Pancreas (tissue), 10 donors: Measurements from ENCODE around the gene RNF41. TPM values are rescaled to one million over a fixed set of nuclear protein-coding genes. Genes with fewer than 3 reads are reported as not detected.
A peak's percentile ranks its signal among the peaks of the same experiment; 100 is the strongest.

Source experiments
- ATAC-seq, 4 donors: fragments of 200-7000 bp; cut with Tn5 transposase; one replicate each; pipeline versions ENCODE4 v1.8.0 to v1.9.1; 2020; ENCODE audit warnings: mild to moderate bottlenecking in 4 of 4, moderate library complexity in 4 of 4
- DNase-seq, 6 donors: peaks; one replicate each; pipeline ENCODE4 v3.0.0-alpha.2; 2020
- FAIRE-seq: peaks from 2 replicates; lab custom pipeline; 2012; peaks lifted over from hg19 to GRCh38; lab: Jason Lieb, UNC
- H3K27ac ChIP-seq, 4 donors: fragments of 200-600 bp; sonication (generic); 1 replicate in 3 of 4; 2 replicates in 1 of 4; pipeline versions ENCODE4 v1.5.0 to v1.8.0; 2020
- H3K27me3 ChIP-seq, 4 donors: fragments of 200-600 bp; one replicate each; pipeline ENCODE4 v1.8.0; 2021
- H3K36me3 ChIP-seq, 3 donors: fragments of 200-600 bp; sonication (generic) in 1 of 3; one replicate each; pipeline versions ENCODE4 v1.5.0 to v1.8.0; 2020 to 2021
- H3K4me1 ChIP-seq, 3 donors: fragments of 200-600 bp; one replicate each; pipeline ENCODE4 v1.8.0; 2021
- H3K4me3 ChIP-seq, 4 donors: fragments of 200-600 bp; sonication (generic) in 2 of 4; one replicate each; pipeline versions ENCODE4 v1.5.0 to v1.8.0; 2020 to 2021
- H3K9me3 ChIP-seq, 4 donors: fragments of 200-600 bp; one replicate each; pipeline ENCODE4 v1.8.0; 2021
- WGBS, 2 donors: extraction: QIAGEN DNeasy Blood & Tissue Kit; methylation state at CpG; one replicate each; pipeline ENCODE4 v1.1.7; 2013; 5-methylcytosine and 5-hydroxymethylcytosine counted together
- intact Hi-C, 3 donors: fragments of 100-400 bp; cut with DNase I; formaldehyde crosslinking; loops; one replicate each; pipeline versions ENCODE4 v1.11.1 to v1.14.2; 2022
- polyA plus RNA-seq, 2 donors: library from polyadenylated mRNA; stranded (reverse); fragments of 200-250 nt; gene quantifications; one replicate each; pipeline ENCODE4 v1.2.3, GENCODE V29; 2013
- total RNA-seq, 6 donors: library from RNA; stranded (reverse); fragmentation: NEBNext Ultra II Directional in 4 of 6; extraction: Animal tissue kit (Norgen Biotek cat#: 25700) in 4 of 6; gene quantifications; one replicate each; pipeline versions ENCODE4 v1.2.1 to v1.2.4, GENCODE V29; 2021 to 2023
- TF ChIP-seq, protein P1 (sequence below), 4 donors: fragments of 200-600 bp; sonication (generic) in 3 of 4; IDR thresholded peaks; one replicate each; pipeline versions ENCODE4 v1.5.0 to v1.8.0; 2021; ENCODE audit warnings: antibody characterized with exemption in 4 of 4
- donor health status: healthy with polysubstance abuse.
- donor health status: DM: no; HTN: no; CAD: no; lungs with moderate emphysema.
- donor health status: DM: no; HTN: no; CAD: no.
- donor health status: control.
- donor health status: control.
- donor health status: Bipolar disorder and iron deficiency.
- donor health status: DM: yes; HTN: yes; CAD: no.
- donor health status: DM: no; HTN: no; CAD: no.
- donor health status: DM: no; HTN: no; CAD: no.
- donor health status: DM: yes; HTN: yes; CAD: no.

Gene RNF41
- total and polyA plus RNA-seq, 8 donors = 6.8 to 21.9 (median 15.9) TPM

DNA sequence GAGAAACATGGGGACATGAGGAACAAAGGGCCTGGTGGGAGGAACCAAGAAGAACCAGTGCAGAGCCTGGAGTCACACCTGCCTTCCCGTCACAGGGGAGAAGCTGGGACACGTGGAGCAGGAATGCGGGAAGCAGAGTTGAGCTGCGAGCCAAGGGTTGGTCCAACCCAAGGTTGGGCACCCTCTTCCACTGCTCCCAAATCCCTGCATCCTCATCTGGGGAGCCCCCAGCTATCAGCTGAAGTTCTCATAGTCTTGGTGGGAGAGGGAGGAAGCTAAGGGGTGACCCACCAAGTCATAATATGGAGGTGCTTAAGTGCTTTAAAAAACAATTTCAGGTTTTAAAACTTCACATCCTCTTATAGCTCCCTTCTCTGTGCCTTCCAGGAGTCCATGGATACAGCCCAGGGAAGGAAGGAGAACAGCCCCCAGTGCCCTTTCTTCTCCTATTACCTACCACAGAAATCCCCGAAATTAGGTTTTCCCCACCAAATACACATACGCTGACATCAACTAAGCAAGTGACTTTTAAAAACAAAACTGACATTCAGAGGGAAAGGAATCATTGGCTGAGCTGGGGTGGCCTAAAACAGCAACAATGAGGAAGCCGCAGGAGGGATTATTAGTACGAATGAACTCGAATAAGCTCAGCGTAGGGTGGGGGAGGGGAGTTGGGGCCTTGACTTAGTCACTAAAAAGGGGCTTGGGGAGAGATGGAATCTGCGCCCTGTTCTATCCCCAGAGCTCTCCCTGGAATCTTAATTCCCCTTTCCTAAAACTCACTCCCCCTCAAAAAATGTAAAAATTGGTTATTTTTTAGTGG is 59.0 kb downstream of the RNF41 start:
- intact Hi-C loops = no loop called here
- no peak for ATAC-seq
- TF ChIP-seq, protein P1, sequence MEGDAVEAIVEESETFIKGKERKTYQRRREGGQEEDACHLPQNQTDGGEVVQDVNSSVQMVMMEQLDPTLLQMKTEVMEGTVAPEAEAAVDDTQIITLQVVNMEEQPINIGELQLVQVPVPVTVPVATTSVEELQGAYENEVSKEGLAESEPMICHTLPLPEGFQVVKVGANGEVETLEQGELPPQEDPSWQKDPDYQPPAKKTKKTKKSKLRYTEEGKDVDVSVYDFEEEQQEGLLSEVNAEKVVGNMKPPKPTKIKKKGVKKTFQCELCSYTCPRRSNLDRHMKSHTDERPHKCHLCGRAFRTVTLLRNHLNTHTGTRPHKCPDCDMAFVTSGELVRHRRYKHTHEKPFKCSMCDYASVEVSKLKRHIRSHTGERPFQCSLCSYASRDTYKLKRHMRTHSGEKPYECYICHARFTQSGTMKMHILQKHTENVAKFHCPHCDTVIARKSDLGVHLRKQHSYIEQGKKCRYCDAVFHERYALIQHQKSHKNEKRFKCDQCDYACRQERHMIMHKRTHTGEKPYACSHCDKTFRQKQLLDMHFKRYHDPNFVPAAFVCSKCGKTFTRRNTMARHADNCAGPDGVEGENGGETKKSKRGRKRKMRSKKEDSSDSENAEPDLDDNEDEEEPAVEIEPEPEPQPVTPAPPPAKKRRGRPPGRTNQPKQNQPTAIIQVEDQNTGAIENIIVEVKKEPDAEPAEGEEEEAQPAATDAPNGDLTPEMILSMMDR (IDR thresholded peaks at IDR 0.05) = no peak

DNA sequence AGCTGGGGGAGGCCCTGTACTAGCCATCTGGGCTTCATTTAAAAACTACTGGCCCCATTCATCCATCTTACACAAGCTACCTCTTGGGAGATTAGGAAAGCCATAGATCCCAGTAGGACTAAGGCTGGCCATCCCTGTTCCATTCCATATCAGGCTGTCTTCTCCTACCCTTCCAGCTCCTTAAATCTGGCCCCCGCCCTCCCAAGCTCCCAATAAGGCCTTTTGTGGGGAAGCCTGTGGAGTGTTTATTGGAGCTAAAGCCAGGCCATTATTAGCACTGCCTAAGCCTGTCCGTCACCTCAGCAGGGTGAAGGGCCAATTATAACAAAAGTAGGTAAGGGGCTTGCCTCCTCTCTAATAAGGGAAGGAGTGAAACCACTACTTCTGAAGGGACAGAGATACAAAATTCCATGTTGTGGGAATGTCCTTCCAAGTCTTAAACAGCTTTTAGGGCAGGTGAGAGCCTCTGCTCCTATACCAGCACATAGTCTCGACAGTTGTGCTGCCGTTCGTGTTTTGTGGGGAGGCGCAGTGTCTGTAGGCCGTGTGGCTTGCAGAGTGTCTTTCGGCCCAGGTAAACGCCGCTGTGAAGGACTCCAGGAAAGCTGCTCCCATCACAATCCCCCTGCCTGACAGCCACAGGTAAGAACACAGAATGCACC is 59.9 kb downstream of the RNF41 start:
- TF ChIP-seq, protein P1 (IDR thresholded peaks at IDR 0.05) = no peak
- peaks cover 0 to 64% (median 29%) of the 10 kb centered on the region in 3 donors for H3K36me3 ChIP-seq
- H3K9me3 ChIP-seq = no peaks in the 10 kb centered on the region
- H3K27ac ChIP-seq = no peak overlapping the region
- H3K4me1 ChIP-seq = peaks cover 8 to 22% (median 13%) of the 10 kb centered on the region in 3 donors
- peak overlapping the region in 1 of 4 donors; percentile 68 for H3K4me3 ChIP-seq
- H3K27me3 ChIP-seq = no peaks in the 10 kb centered on the region
- no peak for ATAC-seq
- no peak for DNase-seq
- FAIRE-seq = no peak
- intact Hi-C loops = no loop called here
- WGBS, 2 donors = 81 to 83% methylated on average over 10 of the region's 10 CpGs

More for the DNA sequence above, 59.0 kb downstream of the RNF41 start:
- peaks cover 8 to 21% (median 13%) of the 10 kb centered on the region in 3 donors for H3K4me1 ChIP-seq
- 70 to 73% methylated on average over 11 of the region's 11 CpGs for WGBS, 2 donors
- H3K27me3 ChIP-seq = no peaks in the 10 kb centered on the region
- H3K27ac ChIP-seq = no peak overlapping the region
- H3K9me3 ChIP-seq = no peaks in the 10 kb centered on the region
- no peak overlapping the region for H3K4me3 ChIP-seq
- DNase-seq = no peak
- FAIRE-seq = no peak
- peaks cover 0 to 71% (median 34%) of the 10 kb centered on the region in 3 donors for H3K36me3 ChIP-seq

DNA sequence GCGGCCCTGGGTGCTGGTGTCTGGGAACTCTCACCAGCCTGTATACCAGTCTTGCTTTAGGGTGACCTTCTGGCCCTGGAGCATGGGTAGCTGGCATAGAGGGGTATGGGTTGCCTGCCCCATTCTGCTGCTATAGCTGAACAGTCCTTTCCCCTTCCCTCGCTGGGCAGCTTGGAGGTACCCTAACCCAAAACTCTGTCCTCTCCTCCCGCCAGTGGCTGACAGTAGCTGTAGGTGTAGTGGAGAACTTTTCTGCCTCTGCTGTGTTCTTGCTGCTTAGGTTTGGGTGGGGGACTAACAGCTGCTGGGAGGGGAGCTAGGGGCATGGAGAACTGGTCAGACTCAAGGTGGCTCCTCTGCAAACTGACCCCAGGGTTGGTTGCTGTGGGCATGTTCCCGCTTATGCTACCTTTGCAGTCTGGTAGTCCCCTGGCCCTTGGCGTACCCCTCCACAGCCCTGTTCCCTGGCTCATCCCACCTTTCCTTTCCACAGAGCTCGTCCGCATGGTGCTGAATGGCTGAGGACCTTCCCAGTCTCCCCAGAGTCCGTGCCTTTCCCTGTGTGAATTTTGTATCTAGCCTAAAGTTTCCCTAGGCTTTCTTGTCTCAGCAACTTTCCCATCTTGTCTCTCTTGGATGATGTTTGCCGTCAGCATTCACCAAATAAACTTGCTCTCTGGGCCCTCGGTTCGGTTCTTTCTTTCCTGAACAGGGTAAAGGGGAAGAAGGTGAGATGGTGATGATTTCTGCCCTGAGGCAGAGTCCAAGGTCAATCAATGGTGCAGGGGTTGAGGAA is 60.6 kb downstream of the RNF41 start:
- no peak for DNase-seq
- no peak for FAIRE-seq

DNA sequence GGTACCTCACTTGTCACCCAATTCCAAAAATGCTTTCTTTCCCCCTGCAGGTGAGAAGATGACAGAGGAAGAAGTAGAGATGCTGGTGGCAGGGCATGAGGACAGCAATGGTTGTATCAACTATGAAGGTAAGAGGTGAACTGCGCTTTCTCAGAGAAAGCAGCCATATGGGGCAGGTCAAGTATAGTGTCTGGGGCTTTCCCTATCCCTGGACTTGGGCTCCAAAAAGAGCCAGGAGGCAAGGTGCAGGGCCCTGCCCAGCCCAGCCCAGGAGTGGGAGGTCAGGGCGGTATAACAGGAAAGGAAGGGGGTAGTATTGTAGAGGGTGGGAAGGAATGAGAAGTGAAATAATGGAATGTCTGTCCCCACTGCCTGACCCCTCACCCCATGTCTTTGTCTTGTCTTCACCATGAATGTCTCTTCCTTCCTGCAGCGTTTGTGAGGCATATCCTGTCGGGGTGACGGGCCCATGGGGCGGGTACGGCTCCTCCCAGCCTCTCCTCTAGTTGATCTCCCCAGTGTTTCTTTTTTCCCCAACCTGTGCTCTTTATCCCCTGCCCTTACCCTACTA is 61.4 kb downstream of the RNF41 start:
- Histone ChIP-seq H3K4me3 (peak overlapping the region in 3 of 4 donors; percentile 54 to 86 (median 68)), H3K27me3 (no peaks in the 10 kb centered on the region), H3K9me3 (no peaks in the 10 kb centered on the region), H3K4me1 (peaks cover 8 to 23% (median 13%) of the 10 kb centered on the region in 3 donors), H3K36me3 (peaks cover 0 to 51% (median 19%) of the 10 kb centered on the region in 3 donors), H3K27ac (peak overlapping the region in 2 of 4 donors; percentile 96)
- WGBS, 2 donors = 49 to 68% methylated on average over 6 to 7 of the region's 7 CpGs
- ATAC-seq (no peak), FAIRE-seq (no peak), DNase-seq (no peak)
- TF ChIP-seq, protein P1 (IDR thresholded peaks at IDR 0.05) = no peak
- intact Hi-C loops = no loop called here

More for the DNA sequence above, 60.6 kb downstream of the RNF41 start:
- TF ChIP-seq, protein P1 (IDR thresholded peaks at IDR 0.05) = no peak
- no peak for ATAC-seq
- WGBS, 2 donors = 64 to 74% methylated on average over 11 of the region's 11 CpGs
- Histone ChIP-seq H3K27ac (peak overlapping the region in 2 of 4 donors; percentile 96), H3K4me3 (peak overlapping the region in 2 of 4 donors; percentile 68 to 86), H3K27me3 (no peaks in the 10 kb centered on the region), H3K36me3 (peaks cover 0 to 59% (median 21%) of the 10 kb centered on the region in 3 donors), H3K9me3 (no peaks in the 10 kb centered on the region), H3K4me1 (peaks cover 8 to 23% (median 13%) of the 10 kb centered on the region in 3 donors)
- intact Hi-C loops = no loop called here
